RWPE2 (cell line): ENCODE data around the gene PROSER3.

ENCODE experiments used
- ATAC-seq: fragments of 200-7000 bp; cut with Tn5 transposase; 3 replicates; pipeline ENCODE4 v1.9.1; 2021; ENCODE audit warnings: low read depth
- DNase-seq: peaks from one replicate; pipeline ENCODE4 v3.0.0-alpha.2; 2020; ENCODE audit warnings: low spot score
- H3K27ac ChIP-seq: fragments of 450-650 bp; 2 replicates; pipeline ENCODE4 v1.5.1; 2017; ENCODE audit warnings: mild to moderate bottlenecking; ENCODE audit not compliant: poor library complexity, severe bottlenecking
- H3K27me3 ChIP-seq: fragments of 250-450 bp; sonication (Bioruptor Pico); 2 replicates; pipeline ENCODE4 v1.5.1; 2021; ENCODE audit warnings: mild to moderate bottlenecking, moderate library complexity; ENCODE audit not compliant: insufficient read depth, poor library complexity, severe bottlenecking
- H3K36me3 ChIP-seq: fragments of 250-450 bp; sonication (Bioruptor Pico); 2 replicates; pipeline ENCODE4 v1.5.1; 2020; ENCODE audit warnings: low read depth, mild to moderate bottlenecking, moderate library complexity
- H3K4me1 ChIP-seq: fragments of 250-450 bp; sonication (Bioruptor Pico); 2 replicates; pipeline ENCODE4 v1.5.1; 2021; ENCODE audit warnings: mild to moderate bottlenecking, moderate library complexity; ENCODE audit not compliant: insufficient read depth, poor library complexity, severe bottlenecking
- H3K4me3 ChIP-seq: fragments of 250-450 bp; sonication (Bioruptor Pico); 2 replicates; pipeline ENCODE4 v1.5.1; 2021; ENCODE audit warnings: mild to moderate bottlenecking, moderate library complexity; ENCODE audit not compliant: severe bottlenecking
- H3K9me3 ChIP-seq: fragments of 250-450 bp; sonication (Bioruptor Pico); 2 replicates; pipeline ENCODE4 v1.5.1; 2021; ENCODE audit warnings: mild to moderate bottlenecking, moderate library complexity; ENCODE audit not compliant: severe bottlenecking
- CTCF ChIP-seq: fragments of 450-650 bp; IDR thresholded peaks from one replicate; pipeline ENCODE4 v1.5.1; 2017; ENCODE audit warnings: mild to moderate bottlenecking, moderate library complexity; ENCODE audit not compliant: poor library complexity, severe bottlenecking

The PROSER3 gene

DNA sequence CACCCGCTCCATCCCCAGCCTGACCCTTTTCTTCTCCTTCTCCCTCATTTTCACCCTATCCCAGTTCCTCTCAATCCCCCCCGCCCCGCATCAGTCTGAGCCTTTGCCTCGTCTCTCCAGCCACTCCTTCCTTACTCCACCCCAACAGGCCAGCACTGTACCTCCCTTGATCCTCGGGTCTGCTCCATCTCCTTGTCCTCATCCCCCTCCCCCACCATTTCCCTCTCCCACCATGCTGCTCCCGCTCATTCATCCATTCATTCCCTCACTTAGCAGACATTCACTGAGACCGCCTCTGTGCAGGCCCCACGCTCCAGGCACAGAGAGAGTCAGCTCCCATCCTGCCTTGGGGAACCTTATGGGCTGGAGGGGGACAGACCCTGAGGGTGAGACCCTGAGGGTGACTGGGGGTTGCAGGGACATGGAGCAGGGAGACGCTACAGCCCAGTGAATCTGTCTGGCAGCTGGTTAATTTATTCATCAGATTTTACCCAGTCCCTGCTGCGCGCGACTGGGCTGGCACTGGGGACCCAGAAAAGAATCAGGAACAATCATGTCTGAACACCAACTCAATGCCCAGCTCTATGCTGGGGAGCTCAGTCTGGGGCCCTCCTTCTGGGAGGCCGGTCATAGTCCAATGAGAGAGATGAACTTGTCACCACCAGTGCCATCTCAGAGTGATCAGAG lies 18.3 kb downstream of the PROSER3 start:
- H3K27ac ChIP-seq: no peak overlapping the region
- H3K27me3 ChIP-seq: no peaks in the 10 kb centered on the region
- H3K4me3 ChIP-seq: peak overlapping the region; percentile 63
- H3K9me3 ChIP-seq: no peaks in the 10 kb centered on the region
- no peak for ATAC-seq
- H3K36me3 ChIP-seq: no peaks in the 10 kb centered on the region
- DNase-seq: peak; percentile 37
- H3K4me1 ChIP-seq: peaks cover 3% of the 10 kb centered on the region
- no peak for TF ChIP-seq CTCF

GRCh38 chr19:35777086-35777841 lies 19.3 kb downstream of the PROSER3 start:
- no peak for ATAC-seq
- Histone ChIP-seq H3K27ac (no peak overlapping the region), H3K27me3 (no peaks in the 10 kb centered on the region), H3K9me3 (no peaks in the 10 kb centered on the region), H3K4me3 (no peak overlapping the region), H3K4me1 (peaks cover 3% of the 10 kb centered on the region), H3K36me3 (no peaks in the 10 kb centered on the region)
- TF ChIP-seq CTCF: no peak
- peak; percentile 50 for DNase-seq

DNA sequence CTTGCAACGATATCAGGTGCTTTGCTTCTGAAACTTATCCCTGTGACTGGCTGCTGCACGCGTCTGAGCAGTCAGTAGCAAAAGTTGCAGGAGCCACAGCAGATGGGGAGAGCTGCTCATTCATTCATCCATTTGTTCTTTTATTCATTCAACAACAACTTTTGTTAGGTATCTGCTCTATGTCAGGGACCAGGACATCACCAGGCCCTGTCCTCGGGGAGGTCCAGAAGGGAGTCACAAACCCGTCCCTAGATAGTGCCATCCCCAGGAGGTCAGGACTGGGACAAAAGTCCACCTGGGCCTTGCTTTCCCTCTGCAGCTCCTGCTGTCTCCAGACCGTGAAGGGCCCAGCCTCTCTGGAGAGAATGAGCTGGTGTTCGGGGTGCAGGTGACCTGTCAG lies 20.0 kb downstream of the PROSER3 start:
- Histone ChIP-seq H3K4me1 (peaks cover 3% of the 10 kb centered on the region), H3K27ac (no peak overlapping the region), H3K9me3 (no peaks in the 10 kb centered on the region), H3K36me3 (no peaks in the 10 kb centered on the region), H3K27me3 (no peaks in the 10 kb centered on the region), H3K4me3 (no peak overlapping the region)
- no peak for TF ChIP-seq CTCF
- DNase-seq: no peak
- ATAC-seq: no peak

DNA sequence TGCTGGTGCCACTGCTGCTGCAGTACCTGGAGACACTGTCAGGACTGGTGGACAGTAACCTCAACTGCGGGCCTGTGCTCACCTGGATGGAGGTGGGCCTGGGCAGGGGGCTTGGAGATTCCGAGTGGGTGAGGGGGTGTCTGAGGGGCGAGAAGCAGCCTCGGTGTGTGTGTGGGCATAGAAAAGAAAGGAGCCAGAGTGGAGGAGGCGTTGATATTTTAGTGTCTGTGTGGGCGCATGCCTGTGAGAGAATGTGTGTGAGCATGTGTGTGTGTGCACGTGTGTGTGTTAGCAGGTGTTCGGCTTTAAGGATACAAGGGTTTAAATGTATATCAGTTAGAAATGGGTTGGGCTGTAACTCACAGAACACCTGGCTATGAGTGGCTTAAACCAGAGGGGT lies 21.1 kb downstream of the PROSER3 start:
- ATAC-seq (no peak), DNase-seq (no peak)
- Histone ChIP-seq H3K9me3 (no peaks in the 10 kb centered on the region), H3K4me3 (no peak overlapping the region), H3K4me1 (peaks cover 3% of the 10 kb centered on the region), H3K27ac (no peak overlapping the region), H3K36me3 (no peaks in the 10 kb centered on the region), H3K27me3 (no peaks in the 10 kb centered on the region)
- TF ChIP-seq CTCF: no peak

DNA sequence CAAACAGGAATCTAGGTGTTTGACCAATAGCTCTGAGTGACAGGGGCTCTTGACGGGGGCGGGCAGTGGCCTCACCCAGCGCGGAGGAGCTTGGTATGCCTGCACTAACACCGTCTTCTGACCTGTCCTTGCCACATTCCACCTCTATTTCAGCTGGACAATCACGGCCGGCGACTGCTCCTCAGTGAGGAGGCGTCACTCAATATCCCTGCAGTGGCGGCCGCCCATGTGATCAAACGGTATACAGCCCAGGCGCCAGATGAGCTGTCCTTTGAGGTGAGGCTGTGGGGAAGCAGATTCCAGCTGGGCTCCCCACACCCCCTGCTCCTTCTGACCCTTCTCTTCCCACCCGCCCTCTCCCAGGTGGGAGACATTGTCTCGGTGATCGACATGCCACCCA lies 22.1 kb downstream of the PROSER3 start:
- Histone ChIP-seq H3K27ac (no peak overlapping the region), H3K27me3 (no peaks in the 10 kb centered on the region), H3K9me3 (no peaks in the 10 kb centered on the region), H3K4me1 (no peaks in the 10 kb centered on the region), H3K36me3 (no peaks in the 10 kb centered on the region), H3K4me3 (no peak overlapping the region)
- no peak for TF ChIP-seq CTCF
- ATAC-seq (no peak), DNase-seq (no peak)
